Measurements from ENCODE around the gene DMAC2L. TPM values are rescaled to one million over a fixed set of nuclear protein-coding genes. Genes with fewer than 3 reads are reported as not detected.

DMAC2L gene
- total RNA-seq, 1 experiment from 2014 or later: 8.9 TPM

DNA sequence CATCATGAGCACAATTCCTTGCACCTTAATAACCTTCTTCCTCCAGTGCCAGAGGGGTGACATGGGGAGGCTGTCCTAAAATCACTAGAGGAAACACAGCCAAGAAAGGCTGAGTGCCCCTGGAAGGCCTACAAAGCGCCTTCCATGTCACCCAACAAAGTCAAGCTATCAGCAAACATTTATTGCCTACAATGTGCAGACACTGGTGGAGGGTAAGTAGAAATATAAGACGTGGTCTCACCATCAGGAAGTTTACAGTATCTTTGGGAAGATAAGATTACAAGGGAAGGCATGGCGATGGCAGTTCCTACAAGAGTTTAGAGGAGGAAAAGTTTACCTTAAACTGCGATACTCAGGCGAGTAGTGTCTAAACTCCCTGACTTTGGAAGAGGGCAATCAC lies 27.9 kb downstream of the DMAC2L start:
- Histone ChIP-seq H3K27me3 (ENCODE audit: insufficient read depth, low read length) (no peaks in the 10 kb centered on the region), H3K4me1 (ENCODE audit: control insufficient read depth in 1 of 2, insufficient read depth in 2 of 2, low read length in 2 of 2) (no peaks in the 10 kb centered on the region), H2AFZ (ENCODE audit: low read depth, low read length, poor library complexity, severe bottlenecking) (no peak overlapping the region), H3K36me3 (ENCODE audit: control insufficient read depth in 1 of 2, insufficient read depth in 2 of 2, low read length in 2 of 2) (no peaks in the 10 kb centered on the region), H3K4me3 (replicated peaks in 1 of 2; ENCODE audit: low read depth in 1 of 2, low read length in 2 of 2) (no peak overlapping the region), H4K20me1 (ENCODE audit: insufficient read depth) (no peaks in the 10 kb centered on the region), H3K9me3 (ENCODE audit: control insufficient read depth in 1 of 2, insufficient read depth in 1 of 2, low read depth in 1 of 2, low read length in 2 of 2) (no peaks in the 10 kb centered on the region), H3K4me2 (ENCODE audit: low read length) (no peak overlapping the region), H3K27ac (ENCODE audit: low read depth, low read length) (no peak overlapping the region), H3K9me2 (ENCODE audit: insufficient read depth) (no peaks in the 10 kb centered on the region), H3K79me2 (ENCODE audit: insufficient read depth, low read length) (no peaks in the 10 kb centered on the region), H3K9ac (ENCODE audit: low read length) (no peak overlapping the region)
- POLR2A ChIA-PET: no interaction called here
- DNase-seq (ENCODE audit: low read depth, low spot score) (no peak), ATAC-seq (no peak)
- RAD21 ChIA-PET (ENCODE audit: low non-redundant PET in 1 of 2, low total read pairs in 2 of 2, uncharacterized antibody in 2 of 2, unreplicated experiment in 2 of 2): no interaction called here
- intact Hi-C loops (cut with micrococcal nuclease): no loop called here
- BruUV-seq (replicated peaks): no TSS peak
- CTCF ChIA-PET: interaction anchor here (1.1 kb wide), 1 partner anchor 19 kb away, joined by 3 read pairs; no protein-coding TSS in a partner anchor
- no peak for TF ChIP-seq TCF7L2 (IDR thresholded peaks at IDR 0.05; ENCODE audit: borderline replicate concordance, extremely low read depth, insufficient read depth, insufficient read length)

GRCh38 chr14:50340963-50341362 lies 28.8 kb downstream of the DMAC2L start:
- Histone ChIP-seq H3K4me2 (ENCODE audit: low read length) (no peak overlapping the region), H4K20me1 (ENCODE audit: insufficient read depth) (no peaks in the 10 kb centered on the region), H3K4me1 (ENCODE audit: control insufficient read depth in 1 of 2, insufficient read depth in 2 of 2, low read length in 2 of 2) (no peaks in the 10 kb centered on the region), H3K9me3 (ENCODE audit: control insufficient read depth in 1 of 2, insufficient read depth in 1 of 2, low read depth in 1 of 2, low read length in 2 of 2) (no peaks in the 10 kb centered on the region), H3K79me2 (ENCODE audit: insufficient read depth, low read length) (no peaks in the 10 kb centered on the region), H3K9me2 (ENCODE audit: insufficient read depth) (no peaks in the 10 kb centered on the region), H3K4me3 (replicated peaks in 1 of 2; ENCODE audit: low read depth in 1 of 2, low read length in 2 of 2) (no peak overlapping the region), H3K36me3 (ENCODE audit: control insufficient read depth in 1 of 2, insufficient read depth in 2 of 2, low read length in 2 of 2) (no peaks in the 10 kb centered on the region), H3K9ac (ENCODE audit: low read length) (no peak overlapping the region), H2AFZ (ENCODE audit: low read depth, low read length, poor library complexity, severe bottlenecking) (no peak overlapping the region), H3K27ac (ENCODE audit: low read depth, low read length) (no peak overlapping the region), H3K27me3 (ENCODE audit: insufficient read depth, low read length) (no peaks in the 10 kb centered on the region)
- BruUV-seq (replicated peaks): no TSS peak
- TF ChIP-seq EZH2phosphoT487 (IDR thresholded peaks at IDR 0.05; ENCODE audit: borderline replicate concordance): no peak
- TF ChIP-seq, protein P1, sequence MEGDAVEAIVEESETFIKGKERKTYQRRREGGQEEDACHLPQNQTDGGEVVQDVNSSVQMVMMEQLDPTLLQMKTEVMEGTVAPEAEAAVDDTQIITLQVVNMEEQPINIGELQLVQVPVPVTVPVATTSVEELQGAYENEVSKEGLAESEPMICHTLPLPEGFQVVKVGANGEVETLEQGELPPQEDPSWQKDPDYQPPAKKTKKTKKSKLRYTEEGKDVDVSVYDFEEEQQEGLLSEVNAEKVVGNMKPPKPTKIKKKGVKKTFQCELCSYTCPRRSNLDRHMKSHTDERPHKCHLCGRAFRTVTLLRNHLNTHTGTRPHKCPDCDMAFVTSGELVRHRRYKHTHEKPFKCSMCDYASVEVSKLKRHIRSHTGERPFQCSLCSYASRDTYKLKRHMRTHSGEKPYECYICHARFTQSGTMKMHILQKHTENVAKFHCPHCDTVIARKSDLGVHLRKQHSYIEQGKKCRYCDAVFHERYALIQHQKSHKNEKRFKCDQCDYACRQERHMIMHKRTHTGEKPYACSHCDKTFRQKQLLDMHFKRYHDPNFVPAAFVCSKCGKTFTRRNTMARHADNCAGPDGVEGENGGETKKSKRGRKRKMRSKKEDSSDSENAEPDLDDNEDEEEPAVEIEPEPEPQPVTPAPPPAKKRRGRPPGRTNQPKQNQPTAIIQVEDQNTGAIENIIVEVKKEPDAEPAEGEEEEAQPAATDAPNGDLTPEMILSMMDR (IDR thresholded peaks at IDR 0.05 in 2 of 3, conservative IDR thresholded peaks at IDR 0.05 in 1 of 3; ENCODE audit: borderline replicate concordance in 1 of 3, insufficient read depth in 1 of 3, low read depth in 2 of 3, low read length in 2 of 3): peak in 2 of 3 experiments; percentile 31 to 43; a peak in 4 of 6 replicates
- ChIA-PET RAD21 (ENCODE audit: low non-redundant PET in 1 of 2, low total read pairs in 2 of 2, uncharacterized antibody in 2 of 2, unreplicated experiment in 2 of 2) (no interaction called here), CTCF (no interaction called here), POLR2A (no interaction called here)
- ATAC-seq (peak; percentile 70), DNase-seq (ENCODE audit: low read depth, low spot score) (no peak)
- intact Hi-C loops (cut with micrococcal nuclease): no loop called here
